Right renal pelvis (tissue), 4 donors: ENCODE measurements around the gene CNKSR3. TPM values are rescaled to one million over a fixed set of nuclear protein-coding genes. Genes with fewer than 3 reads are reported as not detected.
"Not testable (repeated sequence)": the region's sequence is repeated elsewhere in the genome, so short reads cannot be mapped to it uniquely, and the experiment has no call there.

ENCODE experiments used
- DNase-seq, 4 donors: peaks; one replicate each; pipeline ENCODE4 v3.0.0-alpha.2; 2013; ENCODE audit warnings: low read depth in 4 of 4, low spot score in 3 of 4, missing footprints in 1 of 4
- polyA plus RNA-seq, 4 donors: library from polyadenylated mRNA; unstranded; fragments of 120-200 nt; gene quantifications; one replicate each; pipeline ENCODE4 v1.2.1, GENCODE V29; 2013; ENCODE audit not compliant: insufficient read length in 4 of 4

The CNKSR3 gene
- polyA plus RNA-seq, 4 donors = 56.9 to 64.0 (median 64.0) TPM

DNA sequence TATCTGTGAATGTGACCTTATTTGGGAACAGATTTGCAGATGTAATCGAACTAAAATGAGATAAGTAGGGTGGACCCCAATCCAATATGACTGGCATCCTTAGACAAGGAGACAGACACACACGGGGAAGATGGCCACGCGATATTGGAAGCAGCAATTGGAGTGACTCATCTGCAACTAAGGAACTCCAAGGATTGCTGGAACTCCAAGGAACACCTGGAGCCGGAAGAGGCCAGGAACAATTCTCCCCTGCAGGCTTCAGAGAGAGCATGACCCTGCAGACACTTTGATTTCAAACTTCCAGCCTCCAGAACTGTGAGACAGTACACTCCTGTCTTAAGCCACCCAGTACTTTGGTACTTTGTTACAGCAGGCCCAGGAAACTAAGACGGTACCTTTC is 19.5 kb upstream of the CNKSR3 start:
- no peak for DNase-seq

DNA sequence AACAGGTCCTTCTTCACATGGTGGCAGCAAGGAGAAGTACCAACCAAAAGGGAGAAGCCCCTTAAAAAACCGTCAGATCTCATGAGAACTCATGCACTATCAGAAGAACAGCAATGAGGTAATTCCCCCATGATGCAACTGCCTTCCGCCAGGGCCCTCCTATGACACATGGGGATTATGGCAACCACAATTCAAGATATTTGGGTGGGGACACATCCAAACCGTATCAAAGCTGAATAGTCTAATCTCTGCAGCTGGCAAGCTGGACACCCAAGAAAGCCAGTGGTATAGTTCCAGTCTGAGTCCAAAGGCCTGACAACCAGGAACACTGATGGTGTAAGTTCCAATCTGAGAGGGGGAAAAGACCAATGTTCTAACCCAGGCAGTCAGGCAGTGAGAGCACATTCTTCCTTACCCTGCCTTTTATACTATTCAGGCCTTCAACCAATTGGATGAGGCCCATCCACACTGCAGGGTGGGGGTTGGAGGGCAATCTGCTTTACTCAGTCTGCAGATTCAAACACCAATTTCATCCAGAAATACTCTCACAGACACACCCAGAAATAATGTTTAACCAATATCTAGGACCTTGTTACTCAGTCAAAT is 17.9 kb upstream of the CNKSR3 start:
- no peak for DNase-seq

DNA sequence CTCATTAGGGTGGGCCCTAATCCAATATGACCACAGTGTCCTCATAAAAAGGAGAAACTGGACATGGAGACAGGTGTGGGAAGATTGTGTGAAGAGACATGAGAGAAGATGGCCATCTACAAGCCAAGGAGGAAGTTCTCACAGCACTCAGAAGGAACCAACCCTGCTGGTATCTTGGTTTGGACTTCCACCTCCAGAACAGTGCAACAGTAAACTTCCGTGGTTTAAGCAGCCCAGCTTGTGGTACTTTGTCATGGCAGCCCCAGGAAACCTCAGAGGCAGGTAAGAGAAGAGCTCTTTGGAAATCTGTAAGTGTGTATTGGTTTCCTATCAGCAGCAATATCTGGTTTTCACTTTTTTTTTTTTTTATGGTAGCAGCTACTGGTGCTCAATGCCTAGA is 16.5 kb upstream of the CNKSR3 start:
- DNase-seq = no peak

DNA sequence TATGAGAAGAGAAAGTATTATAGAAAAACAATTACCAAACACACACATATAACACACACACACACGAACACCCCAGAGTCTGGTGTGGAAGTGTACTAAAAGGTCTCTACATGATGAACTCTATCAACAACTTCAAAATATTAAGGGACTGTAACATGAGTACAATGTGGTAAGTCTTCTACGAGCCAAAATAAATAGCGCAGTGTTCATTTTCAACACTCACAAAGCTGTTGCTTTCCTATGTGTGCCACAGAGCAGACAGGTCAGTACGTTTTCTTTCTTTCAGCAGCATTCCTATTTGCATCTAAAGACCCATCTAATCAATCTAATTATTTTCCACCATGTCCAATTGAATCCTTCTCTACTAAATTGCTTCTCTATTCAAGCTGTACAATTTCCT is 12.1 kb upstream of the CNKSR3 start:
- no peak for DNase-seq

DNA sequence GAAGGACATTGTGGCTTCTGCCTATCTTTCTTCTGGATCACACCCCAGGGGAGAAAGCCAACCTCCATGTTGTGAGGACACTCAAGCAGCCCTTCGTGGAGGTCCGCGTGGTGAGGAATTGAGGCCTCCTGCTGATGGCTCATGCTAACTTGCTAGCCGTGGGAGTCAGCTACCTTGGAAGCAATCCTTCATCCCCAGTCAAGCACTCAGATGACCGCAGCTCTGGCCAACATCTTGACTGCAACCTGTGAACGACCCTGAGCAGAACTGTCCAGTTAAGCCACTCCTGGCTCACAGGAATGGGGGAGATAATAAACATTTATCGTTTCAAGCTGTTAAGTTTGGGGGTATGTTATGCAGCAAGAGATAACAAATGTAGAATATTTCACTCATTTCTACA is 10.9 kb upstream of the CNKSR3 start:
- DNase-seq = no peak

- no peak for DNase-seq
These were observed 9.8 kb upstream of the CNKSR3 start for GRCh38 chr6:154520280-154520679.

GRCh38 chr6:154518396-154518795 is 7.9 kb upstream of the CNKSR3 start:
- no peak for DNase-seq

GRCh38 chr6:154516276-154516675 is 5.8 kb upstream of the CNKSR3 start:
- no peak for DNase-seq

- no peak for DNase-seq
These were observed 5.3 kb upstream of the CNKSR3 start for GRCh38 chr6:154515826-154516225.

GRCh38 chr6:154515076-154515475 is 4.6 kb upstream of the CNKSR3 start:
- not testable (repeated sequence) for DNase-seq

DNA sequence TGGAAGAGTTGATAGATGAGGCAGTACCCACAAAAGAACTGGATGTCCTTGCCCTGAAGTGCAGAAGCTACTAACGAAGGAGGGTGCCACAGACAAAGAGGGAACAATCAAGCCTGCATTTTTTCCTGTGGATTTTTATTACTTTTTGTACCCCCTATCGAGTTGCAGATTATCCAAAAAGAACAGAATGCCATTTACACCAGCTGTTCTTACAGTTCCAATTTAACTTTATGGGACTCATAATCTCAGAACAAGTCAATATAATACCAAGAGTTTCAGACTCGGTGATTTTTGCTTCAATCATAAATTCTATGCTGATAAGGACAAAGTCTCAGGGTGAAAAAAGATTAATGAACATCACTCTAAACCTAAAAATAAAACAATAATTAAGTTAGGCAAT is 4.0 kb upstream of the CNKSR3 start:
- DNase-seq = no peak

DNA sequence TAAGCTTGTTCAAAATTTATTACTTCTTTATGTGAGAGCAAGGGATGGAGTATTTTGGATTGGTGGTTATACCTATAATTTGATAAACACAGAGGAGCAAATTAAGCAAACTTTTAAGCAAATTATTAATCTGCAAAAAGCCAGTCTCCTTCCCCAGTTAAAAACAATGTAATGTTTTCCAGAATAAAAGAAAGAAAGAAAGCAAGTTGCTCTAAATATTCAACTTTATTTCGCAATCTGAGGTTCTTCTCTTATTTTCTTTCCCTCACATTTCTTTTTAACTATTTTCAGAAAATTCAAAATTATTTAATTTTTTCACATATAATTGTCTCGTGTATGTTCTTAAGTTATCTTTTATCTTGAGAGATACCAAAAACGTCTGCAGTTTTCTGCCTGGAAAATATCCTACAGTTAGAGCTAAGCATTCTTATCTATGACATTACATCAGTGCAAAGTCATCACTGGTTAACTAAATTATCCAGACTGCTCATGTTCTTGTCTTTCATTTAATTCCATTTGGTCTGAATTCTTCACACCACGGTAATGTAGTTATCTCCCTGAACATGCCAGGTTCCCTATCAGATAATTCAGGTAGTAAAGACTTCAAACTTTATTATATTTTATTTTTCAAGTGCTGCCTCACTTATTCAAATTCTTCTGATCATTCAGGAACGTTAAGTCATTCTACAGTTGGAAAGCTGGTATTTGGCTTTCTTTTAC is 3.3 kb upstream of the CNKSR3 start:
- DNase-seq = no peak

DNA sequence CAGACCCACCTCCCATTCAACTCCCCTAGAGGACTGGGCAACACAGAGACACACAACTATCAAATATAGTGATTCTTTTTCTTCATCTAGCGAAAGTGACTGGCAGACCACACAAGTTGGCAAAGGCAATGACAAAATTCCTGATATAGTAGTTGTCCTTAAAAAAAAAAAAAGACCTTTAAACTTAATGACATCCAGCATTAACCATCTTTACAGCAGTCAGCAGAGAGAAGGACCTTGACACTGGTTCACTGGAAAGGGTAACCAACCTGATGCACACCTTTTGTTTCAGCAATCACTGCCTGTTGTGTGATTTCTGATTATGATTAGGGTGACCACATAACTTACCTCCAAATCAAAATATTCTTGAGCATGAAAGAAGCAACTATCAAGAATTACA is 1.7 kb upstream of the CNKSR3 start:
- no peak for DNase-seq

DNA sequence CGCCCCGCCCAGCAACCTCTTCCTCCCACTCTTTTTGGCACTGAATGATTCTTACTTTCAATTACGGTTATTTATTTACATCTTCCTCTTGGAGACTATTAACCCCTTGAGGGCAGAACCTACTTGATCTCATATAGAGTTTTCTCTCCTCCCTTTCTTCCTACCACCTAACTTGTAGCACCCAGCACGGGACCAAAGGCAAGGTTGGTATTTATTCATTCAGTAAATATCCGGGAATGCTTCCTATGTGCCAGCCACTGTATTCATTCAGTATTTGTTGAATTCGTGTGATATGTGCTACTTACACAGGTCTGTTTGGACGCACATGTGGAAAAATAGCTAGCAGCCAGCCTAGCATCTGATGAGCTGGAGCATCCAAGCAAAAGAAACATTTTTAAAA is 1.3 kb upstream of the CNKSR3 start:
- DNase-seq = no peak

DNA sequence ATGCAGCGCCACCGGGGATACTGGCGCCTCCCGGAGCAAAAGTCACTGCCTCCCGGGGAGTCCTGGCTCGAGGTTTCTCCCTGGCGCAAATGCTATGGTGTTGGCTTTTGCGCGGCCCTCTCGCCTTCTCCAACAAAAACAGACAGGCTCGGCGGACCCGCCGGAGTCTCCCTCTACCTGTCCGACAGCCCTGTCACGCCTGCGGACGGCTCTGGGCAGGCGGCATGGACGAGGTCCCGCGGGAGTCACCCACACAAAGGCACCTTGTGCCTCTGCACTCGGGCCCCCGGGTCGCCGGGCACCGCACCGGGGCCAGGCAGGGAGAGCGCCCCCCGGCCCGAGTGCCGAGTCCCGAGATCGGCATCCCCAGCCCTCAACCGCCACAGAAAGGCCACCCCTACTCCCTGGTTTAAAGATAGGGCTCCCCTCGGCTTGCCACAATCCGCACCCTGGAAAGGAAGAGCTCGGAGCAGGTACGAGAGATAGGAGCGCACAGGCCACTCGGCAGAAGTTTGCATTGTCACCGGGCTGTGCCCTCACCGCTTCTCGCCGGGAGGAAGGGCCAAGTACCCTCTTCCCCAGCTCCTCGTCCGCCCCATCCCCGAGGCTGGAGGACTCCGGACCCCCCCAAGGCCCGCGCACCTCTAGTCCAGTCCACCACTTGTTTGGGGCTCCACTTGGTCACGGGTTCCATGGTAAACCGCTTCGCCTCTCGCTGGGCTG is 903 bp downstream of the CNKSR3 start:
- peak in 1 of 4 donors; percentile 44 for DNase-seq

- DNase-seq = no peak
These were observed 1.7 kb downstream of the CNKSR3 start for GRCh38 chr6:154508573-154509375.

GRCh38 chr6:154506991-154507898 is 3.2 kb downstream of the CNKSR3 start:
- no peak for DNase-seq

- no peak for DNase-seq
These were observed 3.9 kb downstream of the CNKSR3 start for GRCh38 chr6:154506582-154506981.

- no peak for DNase-seq
These were observed 4.4 kb downstream of the CNKSR3 start for GRCh38 chr6:154506108-154506507.

GRCh38 chr6:154504865-154505449 is 5.5 kb downstream of the CNKSR3 start:
- no peak for DNase-seq
